Subcutaneous adipose tissue (tissue), 4 donors: ENCODE results near the gene HAND2. TPM values are rescaled to one million over a fixed set of nuclear protein-coding genes. Genes with fewer than 3 reads are reported as not detected.

ENCODE experiments used
- total RNA-seq, 4 donors: library from RNA; depleted of rRNA; stranded (reverse); fragments of >200 nt; gene quantifications; one replicate each; pipeline ENCODE4 v1.1.0, GENCODE V29; 2016
- TF ChIP-seq, protein P1 (sequence below): fragments of 450-650 bp; IDR thresholded peaks from one replicate; pipeline ENCODE4 v1.5.1; 2016; ENCODE audit warnings: low read depth, mild to moderate bottlenecking, control low read depth, antibody characterized with exemption, moderate library complexity

HAND2 gene
- total RNA-seq, 4 donors from 2014 or later: 1.5 to 12.1 (median 6.2) TPM

DNA sequence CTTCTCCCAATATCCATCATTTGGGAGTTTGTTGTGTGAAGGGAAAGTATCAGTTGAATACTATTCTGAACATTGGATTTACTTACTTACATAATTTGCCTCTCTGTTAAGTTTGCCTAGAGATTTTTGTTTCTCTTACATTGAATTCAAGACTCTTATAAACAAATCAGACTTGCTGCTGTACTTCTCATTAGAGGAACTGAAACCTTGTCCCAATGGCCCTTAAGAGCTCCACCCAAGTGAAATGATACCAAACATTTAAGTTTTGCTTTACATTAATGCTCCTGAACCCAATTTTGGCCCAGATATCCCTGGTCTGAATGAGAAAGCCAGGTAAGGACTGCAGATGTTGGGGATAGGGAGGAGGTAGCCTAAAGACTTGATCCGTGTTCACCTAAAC lies 32.0 kb downstream of the HAND2 start:
- TF ChIP-seq, protein P1, sequence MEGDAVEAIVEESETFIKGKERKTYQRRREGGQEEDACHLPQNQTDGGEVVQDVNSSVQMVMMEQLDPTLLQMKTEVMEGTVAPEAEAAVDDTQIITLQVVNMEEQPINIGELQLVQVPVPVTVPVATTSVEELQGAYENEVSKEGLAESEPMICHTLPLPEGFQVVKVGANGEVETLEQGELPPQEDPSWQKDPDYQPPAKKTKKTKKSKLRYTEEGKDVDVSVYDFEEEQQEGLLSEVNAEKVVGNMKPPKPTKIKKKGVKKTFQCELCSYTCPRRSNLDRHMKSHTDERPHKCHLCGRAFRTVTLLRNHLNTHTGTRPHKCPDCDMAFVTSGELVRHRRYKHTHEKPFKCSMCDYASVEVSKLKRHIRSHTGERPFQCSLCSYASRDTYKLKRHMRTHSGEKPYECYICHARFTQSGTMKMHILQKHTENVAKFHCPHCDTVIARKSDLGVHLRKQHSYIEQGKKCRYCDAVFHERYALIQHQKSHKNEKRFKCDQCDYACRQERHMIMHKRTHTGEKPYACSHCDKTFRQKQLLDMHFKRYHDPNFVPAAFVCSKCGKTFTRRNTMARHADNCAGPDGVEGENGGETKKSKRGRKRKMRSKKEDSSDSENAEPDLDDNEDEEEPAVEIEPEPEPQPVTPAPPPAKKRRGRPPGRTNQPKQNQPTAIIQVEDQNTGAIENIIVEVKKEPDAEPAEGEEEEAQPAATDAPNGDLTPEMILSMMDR: no peak

DNA sequence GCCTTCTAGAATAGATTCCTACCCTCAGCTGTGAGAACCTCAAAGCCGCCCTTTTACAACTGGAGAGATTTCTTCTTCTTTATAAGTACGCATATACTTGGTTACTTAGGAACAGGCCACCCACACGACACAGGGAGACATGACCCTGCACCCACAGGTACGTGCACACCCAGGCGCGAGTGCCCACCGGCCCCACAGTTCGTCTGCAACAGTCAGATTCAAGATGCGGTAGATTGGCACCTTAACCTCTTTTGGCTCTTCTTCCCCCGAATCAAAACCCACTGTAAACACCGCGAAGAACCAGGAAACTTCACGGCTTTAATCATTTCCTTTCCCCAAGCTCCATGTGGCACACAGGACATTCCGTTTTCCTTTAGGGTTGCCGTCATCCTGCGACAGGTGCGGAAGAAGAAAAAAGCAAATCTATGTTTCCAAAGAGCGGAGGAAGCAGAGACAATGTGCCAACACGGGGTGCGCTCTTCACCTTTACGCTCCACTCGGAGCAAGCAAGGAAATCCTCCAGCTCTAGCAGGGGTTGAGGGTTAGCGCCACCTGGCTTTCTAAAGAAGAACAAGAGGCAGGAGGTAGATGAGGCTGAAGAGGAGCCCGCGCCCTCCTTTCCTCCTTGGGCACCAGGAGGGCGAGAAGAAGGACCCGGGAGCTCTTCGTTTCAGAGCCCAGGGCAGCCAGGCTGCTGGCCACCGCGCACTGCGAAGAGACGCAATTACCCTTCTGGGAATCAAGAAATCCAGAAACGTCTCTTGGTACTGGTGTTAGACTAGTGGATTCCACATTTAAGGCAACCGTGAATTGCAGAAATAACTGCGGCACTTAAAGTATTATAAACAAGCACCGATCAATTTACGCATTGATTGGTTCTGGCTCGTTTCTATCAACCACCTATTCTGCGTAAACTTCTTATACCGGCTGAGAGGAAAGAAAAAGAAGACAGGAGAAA lies 35.7 kb downstream of the HAND2 start:
- TF ChIP-seq, protein P1: no peak

DNA sequence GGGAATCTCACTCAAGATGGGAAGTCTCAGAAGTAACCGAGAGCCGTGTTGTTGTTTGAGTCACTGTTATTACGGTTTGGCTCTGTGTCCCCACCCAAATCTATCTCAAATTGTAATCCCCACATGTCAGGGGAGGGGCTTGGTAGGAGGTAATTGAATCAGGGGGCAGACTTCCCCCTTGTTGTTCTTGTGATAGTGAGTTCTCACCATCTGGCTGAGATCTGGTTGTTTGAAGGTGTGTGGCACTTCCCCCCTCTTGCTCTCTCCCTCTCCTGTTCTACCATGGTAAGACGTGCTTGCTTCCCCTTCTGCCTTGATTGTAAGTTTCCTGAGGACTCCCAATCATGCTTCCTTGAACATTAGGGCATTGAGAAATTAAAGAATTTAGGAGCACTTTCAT lies 37.0 kb downstream of the HAND2 start:
- TF ChIP-seq, protein P1: no peak

DNA sequence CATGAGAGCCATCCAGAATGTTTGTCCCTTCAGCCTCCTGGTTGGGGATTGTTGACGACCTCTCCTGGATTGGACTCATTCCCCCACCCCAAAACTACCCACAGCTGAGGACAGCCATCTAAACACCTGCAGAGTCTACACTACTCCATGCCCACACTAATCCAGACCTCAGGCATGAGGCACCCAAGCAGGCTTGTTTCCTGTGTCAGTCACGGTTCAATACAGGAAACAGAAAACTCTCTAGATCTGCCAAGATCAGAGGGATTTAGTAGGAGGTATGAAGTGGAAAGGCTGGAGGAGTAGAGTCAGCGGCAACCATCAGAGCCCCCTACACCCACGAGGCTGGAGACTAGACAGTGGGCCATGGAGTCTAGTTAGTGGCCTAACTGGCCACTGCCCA lies 37.7 kb downstream of the HAND2 start:
- TF ChIP-seq, protein P1: no peak

DNA sequence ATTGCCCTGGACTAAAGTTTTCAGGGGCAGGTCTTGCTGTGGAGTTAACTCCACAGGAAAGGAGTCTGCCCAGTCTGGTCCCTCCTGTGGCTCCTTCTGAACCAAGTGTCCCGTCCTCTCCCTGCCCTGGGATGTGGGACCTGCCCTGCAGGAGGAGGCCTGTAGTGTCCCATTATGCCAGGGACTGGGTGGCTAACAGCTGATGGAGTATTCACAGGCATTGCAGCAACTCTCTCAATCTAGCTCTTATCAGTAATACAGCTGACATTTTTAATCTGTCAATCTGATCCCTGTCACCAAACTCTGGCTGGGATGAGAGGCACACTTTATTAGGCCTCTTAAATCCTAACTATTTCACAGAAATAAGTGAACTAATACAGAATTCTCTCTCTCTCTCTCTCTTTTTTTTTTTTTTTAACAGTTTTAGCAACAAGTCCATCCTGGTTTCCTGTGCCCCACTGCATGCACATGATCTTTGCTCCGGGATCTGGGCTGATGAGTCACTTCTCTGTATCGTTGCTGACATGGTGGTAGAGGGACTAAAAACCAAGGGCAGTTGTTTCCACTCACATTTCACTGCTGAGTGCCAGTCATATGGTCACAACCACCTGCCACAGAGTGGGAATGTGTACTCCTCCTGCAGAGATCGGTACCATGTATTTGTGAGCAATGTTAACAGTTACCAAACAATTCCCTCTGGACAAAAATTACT lies 39.1 kb downstream of the HAND2 start:
- TF ChIP-seq, protein P1: no peak

DNA sequence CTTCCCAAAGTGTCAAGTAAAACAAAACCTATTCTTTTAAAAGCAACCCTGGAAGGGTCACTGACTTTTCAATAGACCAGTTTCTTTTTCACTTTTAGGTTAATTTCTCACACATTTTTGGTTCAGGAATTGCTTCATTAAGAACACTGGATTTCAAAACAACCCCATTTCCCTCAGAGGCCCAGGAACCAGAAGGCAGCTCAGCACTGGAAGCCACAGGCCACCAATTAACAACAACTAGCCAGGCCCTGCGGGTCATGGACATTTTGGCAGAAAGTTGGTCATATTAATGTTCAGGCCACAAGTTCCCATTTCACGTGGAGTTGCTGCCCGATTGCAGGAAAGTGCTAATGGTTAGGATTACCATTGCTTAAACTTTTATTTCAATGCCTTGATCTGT lies 39.8 kb downstream of the HAND2 start:
- TF ChIP-seq, protein P1: no peak

DNA sequence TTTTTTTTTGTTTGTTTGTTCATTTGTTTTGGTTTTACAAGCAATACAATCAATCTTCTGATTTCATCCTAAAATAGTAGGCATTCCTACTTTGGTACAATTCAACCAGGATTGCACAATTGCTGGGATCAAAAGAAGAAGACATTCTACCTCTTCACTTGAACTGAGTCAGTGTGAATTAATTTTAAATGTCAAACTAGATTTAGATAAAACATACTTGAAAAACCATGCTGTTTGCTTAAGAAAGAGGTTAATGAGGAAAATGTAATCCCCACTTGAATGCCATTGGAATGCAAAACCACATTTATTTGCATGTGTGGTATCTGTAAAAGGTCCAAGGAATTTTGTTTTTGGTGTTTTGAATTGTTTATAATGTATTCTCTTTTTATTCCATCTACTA lies 40.5 kb downstream of the HAND2 start:
- TF ChIP-seq, protein P1: no peak
